ENCODE data around the gene ACTR1B.

DNA sequence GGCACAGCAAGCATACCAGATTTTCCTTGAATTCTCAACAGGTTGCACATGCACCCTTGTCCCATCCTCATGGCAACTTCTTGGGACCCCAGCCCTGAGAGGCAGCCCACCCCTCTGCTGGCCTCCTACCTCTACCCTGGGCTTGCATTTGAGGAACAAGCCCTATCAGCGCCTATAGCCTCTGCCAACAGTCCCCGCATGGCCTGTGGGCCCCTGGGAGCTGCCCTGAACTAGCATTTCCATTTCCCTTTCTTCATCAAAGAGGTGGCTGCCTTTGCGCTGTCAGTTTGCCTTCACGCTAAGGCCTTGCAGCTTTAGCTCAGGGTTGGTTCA is 44.2 kb upstream of the ACTR1B start:
- TF ChIP-seq, protein P1, sequence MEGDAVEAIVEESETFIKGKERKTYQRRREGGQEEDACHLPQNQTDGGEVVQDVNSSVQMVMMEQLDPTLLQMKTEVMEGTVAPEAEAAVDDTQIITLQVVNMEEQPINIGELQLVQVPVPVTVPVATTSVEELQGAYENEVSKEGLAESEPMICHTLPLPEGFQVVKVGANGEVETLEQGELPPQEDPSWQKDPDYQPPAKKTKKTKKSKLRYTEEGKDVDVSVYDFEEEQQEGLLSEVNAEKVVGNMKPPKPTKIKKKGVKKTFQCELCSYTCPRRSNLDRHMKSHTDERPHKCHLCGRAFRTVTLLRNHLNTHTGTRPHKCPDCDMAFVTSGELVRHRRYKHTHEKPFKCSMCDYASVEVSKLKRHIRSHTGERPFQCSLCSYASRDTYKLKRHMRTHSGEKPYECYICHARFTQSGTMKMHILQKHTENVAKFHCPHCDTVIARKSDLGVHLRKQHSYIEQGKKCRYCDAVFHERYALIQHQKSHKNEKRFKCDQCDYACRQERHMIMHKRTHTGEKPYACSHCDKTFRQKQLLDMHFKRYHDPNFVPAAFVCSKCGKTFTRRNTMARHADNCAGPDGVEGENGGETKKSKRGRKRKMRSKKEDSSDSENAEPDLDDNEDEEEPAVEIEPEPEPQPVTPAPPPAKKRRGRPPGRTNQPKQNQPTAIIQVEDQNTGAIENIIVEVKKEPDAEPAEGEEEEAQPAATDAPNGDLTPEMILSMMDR (conservative IDR thresholded peaks at IDR 0.05; ENCODE audit: low read depth, low read length), result no peak
- no peak for TF ChIP-seq POLR2A (IDR thresholded peaks at IDR 0.05; ENCODE audit: low read depth, low read length)
- TF ChIP-seq MXI1 (IDR thresholded peaks at IDR 0.05; ENCODE audit: borderline replicate concordance, low read depth, low read length), result no peak
- no peak for TF ChIP-seq CEBPB (IDR thresholded peaks at IDR 0.05; ENCODE audit: low read depth, low read length)
- no peak for TF ChIP-seq NFE2L2 (IDR thresholded peaks at IDR 0.05; ENCODE audit: low read depth, low read length)
- TF ChIP-seq, protein P2, sequence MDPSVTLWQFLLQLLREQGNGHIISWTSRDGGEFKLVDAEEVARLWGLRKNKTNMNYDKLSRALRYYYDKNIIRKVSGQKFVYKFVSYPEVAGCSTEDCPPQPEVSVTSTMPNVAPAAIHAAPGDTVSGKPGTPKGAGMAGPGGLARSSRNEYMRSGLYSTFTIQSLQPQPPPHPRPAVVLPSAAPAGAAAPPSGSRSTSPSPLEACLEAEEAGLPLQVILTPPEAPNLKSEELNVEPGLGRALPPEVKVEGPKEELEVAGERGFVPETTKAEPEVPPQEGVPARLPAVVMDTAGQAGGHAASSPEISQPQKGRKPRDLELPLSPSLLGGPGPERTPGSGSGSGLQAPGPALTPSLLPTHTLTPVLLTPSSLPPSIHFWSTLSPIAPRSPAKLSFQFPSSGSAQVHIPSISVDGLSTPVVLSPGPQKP (IDR thresholded peaks at IDR 0.05; ENCODE audit: borderline replicate concordance, low read depth, low read length), result no peak
- TF ChIP-seq, protein P3, sequence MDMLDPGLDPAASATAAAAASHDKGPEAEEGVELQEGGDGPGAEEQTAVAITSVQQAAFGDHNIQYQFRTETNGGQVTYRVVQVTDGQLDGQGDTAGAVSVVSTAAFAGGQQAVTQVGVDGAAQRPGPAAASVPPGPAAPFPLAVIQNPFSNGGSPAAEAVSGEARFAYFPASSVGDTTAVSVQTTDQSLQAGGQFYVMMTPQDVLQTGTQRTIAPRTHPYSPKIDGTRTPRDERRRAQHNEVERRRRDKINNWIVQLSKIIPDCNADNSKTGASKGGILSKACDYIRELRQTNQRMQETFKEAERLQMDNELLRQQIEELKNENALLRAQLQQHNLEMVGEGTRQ (IDR thresholded peaks at IDR 0.05; ENCODE audit: low read depth, low read length), result no peak
- TF ChIP-seq MAFK (IDR thresholded peaks at IDR 0.05; ENCODE audit: low read depth, low read length), result no peak
- TF ChIP-seq CHD1 (IDR thresholded peaks at IDR 0.05; ENCODE audit: low read depth, low read length), result no peak
- no peak for TF ChIP-seq SMC3 (IDR thresholded peaks at IDR 0.05; ENCODE audit: low read depth, low read length)
